K562 (cell line): ENCODE measurements around the gene PLEKHH3. TPM values are rescaled to one million over a fixed set of nuclear protein-coding genes. Genes with fewer than 3 reads are reported as not detected.

Experiments
- BCL6 ChIP-seq: fragments of 250-450 bp; sonication (Bioruptor Pico); IDR thresholded peaks from 2 replicates; pipeline ENCODE4 v1.4.0; 2020
- C11orf30 ChIP-seq: fragments of 450-650 bp; IDR thresholded peaks from 2 replicates; pipeline ENCODE4 v1.6.1; 2016; ENCODE audit warnings: low read depth, mild to moderate bottlenecking
- CSDE1 ChIP-seq, 2 experiments: fragments of 450-650 bp; IDR thresholded peaks; 2 replicates each; pipeline ENCODE4 v1.6.1; 2016; ENCODE audit warnings: mild to moderate bottlenecking in 1 of 2
- EGR1 ChIP-seq: fragments of 450-650 bp; conservative IDR thresholded peaks from 2 replicates; pipeline ENCODE4 v1.6.1; 2017; ENCODE audit warnings: mild to moderate bottlenecking
- ETV6 ChIP-seq, 3 experiments: fragments of 150-350 bp in 1 of 3; sonication (generic) in 1 of 3; formaldehyde crosslinking in 1 of 3; IDR thresholded peaks; 2 replicates each; pipeline versions ENCODE4 v1.6.1 to v1.8.0; 2014 to 2022; ENCODE audit warnings: borderline replicate concordance in 2 of 3, low read depth in 2 of 3, antibody characterized with exemption in 1 of 3, low read length in 1 of 3, mild to moderate bottlenecking in 1 of 3, missing genetic modification reagents in 1 of 3
- PRMT5 ChIP-seq: sonication (generic); formaldehyde crosslinking; IDR thresholded peaks from 2 replicates; pipeline ENCODE4 v1.5.0; 2020; ENCODE audit warnings: missing genetic modification reagents
- RBM14 ChIP-seq: fragments of 200-400 bp; formaldehyde crosslinking; IDR thresholded peaks from 2 replicates; pipeline ENCODE4 v1.6.1; 2018; ENCODE audit warnings: low read depth, mild to moderate bottlenecking, low read length, moderate library complexity, borderline replicate concordance; ENCODE audit not compliant: insufficient read depth
- RBM25 ChIP-seq: fragments of 200-400 bp; formaldehyde crosslinking; IDR thresholded peaks from 2 replicates; pipeline ENCODE4 v1.6.1; 2018; ENCODE audit warnings: low read length, low read depth, moderate library complexity; ENCODE audit not compliant: severe bottlenecking
- RERE ChIP-seq: sonication (generic); formaldehyde crosslinking; IDR thresholded peaks from 2 replicates; pipeline ENCODE4 v1.8.0; 2023; ENCODE audit warnings: missing genetic modification reagents, mild to moderate bottlenecking, borderline replicate concordance
- SLC30A9 ChIP-seq: fragments of 250-450 bp; sonication (Bioruptor Pico); IDR thresholded peaks from 2 replicates; pipeline ENCODE4 v1.8.0; 2022; ENCODE audit warnings: mild to moderate bottlenecking, moderate library complexity
- SRF ChIP-seq, 2 experiments: fragments of 250-450, 450-650 bp in 1 of 2; sonication (Bioruptor Pico) in 1 of 2; sonication (generic) in 1 of 2; formaldehyde crosslinking; IDR thresholded peaks; 2 replicates each; pipeline versions ENCODE4 v1.5.0 to v1.5.1; 2020 to 2022; ENCODE audit warnings: mild to moderate bottlenecking in 1 of 2, missing genetic modification reagents in 1 of 2
- XRCC3 ChIP-seq: fragments of 450-650 bp; IDR thresholded peaks from 2 replicates; pipeline ENCODE4 v1.6.1; 2017; ENCODE audit warnings: mild to moderate bottlenecking, moderate library complexity
- ZBTB17 ChIP-seq: fragments of 450-650 bp; formaldehyde crosslinking; IDR thresholded peaks from 2 replicates; pipeline ENCODE4 v1.4.0; 2020; ENCODE audit warnings: mild to moderate bottlenecking
- ZBTB49 ChIP-seq: sonication (generic); formaldehyde crosslinking; IDR thresholded peaks from 2 replicates; pipeline ENCODE4 v1.8.0; 2022; ENCODE audit warnings: missing genetic modification reagents, mild to moderate bottlenecking, borderline replicate concordance
- ZMIZ1 ChIP-seq, 2 experiments: fragments of 150-350 bp in 1 of 2; IDR thresholded peaks; 2 replicates each; pipeline ENCODE4 v1.6.1; 2012 to 2016; ENCODE audit warnings: low read depth in 2 of 2, low read length in 2 of 2, mild to moderate bottlenecking in 1 of 2, moderate library complexity in 1 of 2
- polyA plus RNA-seq, 8 experiments: library from polyadenylated mRNA; depleted of rRNA in 4 of 8; stranded (reverse) in 5 of 8; unstranded in 3 of 8; fragments of >200 nt; fragmentation: Nextera tagmentation in 2 of 8; fragmentation: Illumina TruSeq in 1 of 8; extraction: Ambion mirVana in 2 of 8; extraction: Trizol in 1 of 8; gene quantifications; 2 replicates each; pipeline versions ENCODE4 v1.2.1 to v1.2.3, GENCODE V29; 2011 to 2014; ENCODE audit warnings: inconsistent platforms in 1 of 8, missing spikeins in 1 of 8
- total RNA-seq, 7 experiments: library from RNA; depleted of rRNA in 6 of 7; stranded (reverse); fragments of >200 nt in 6 of 7; fragmentation: Illumina TruSeq in 2 of 7; extraction: Trizol in 2 of 7; gene quantifications; 2 replicates each; pipeline versions ENCODE4 v1.2.1 to v1.2.3, GENCODE V29; 2011 to 2021; ENCODE audit warnings: low replicate concordance in 1 of 7

PLEKHH3 gene
- total and polyA plus RNA-seq, 9 of the 15 experiments (the other 6 are each of a cell fraction or from before 2014, with no cell fraction given), result 0.58 to 34.5 (median 5.0) TPM

GRCh38 chr17:42679492-42680330 lies 2.9 kb upstream of the PLEKHH3 start (continued):
- TF ChIP-seq RERE (CRISPR knock-in tag) (no peak), EGR1 (0 out of 2 replicates have a peak, but pooled peaks have one; percentile 6), CSDE1 (IDR thresholded peaks at IDR 0.05) (no peak), C11orf30 (no peak), PRMT5 (no peak), ZBTB49 (CRISPR knock-in tag) (no peak), SLC30A9 (CRISPR knock-in tag) (no peak), ZMIZ1 (IDR thresholded peaks at IDR 0.05; ENCODE audit: low read depth in 2 of 2, low read length in 2 of 2) (no peak), SRF (CRISPR knock-in tag; IDR thresholded peaks at IDR 0.05) (no peak), XRCC3 (no peak), ZBTB17 (0 out of 2 replicates have a peak, but pooled peaks have one; percentile 30), RBM25 (no peak), BCL6 (no peak), ETV6 (IDR thresholded peaks at IDR 0.05; ENCODE audit: borderline replicate concordance in 1 of 2, low read depth in 2 of 2, low read length in 1 of 2) (no peak), ETV6 (CRISPR knock-in tag; IDR thresholded peaks at IDR 0.05; ENCODE audit: borderline replicate concordance) (peak; percentile 66; the same call in 1 of the 2 replicates), RBM14 (no peak)
